ENCODE data around the gene TBX6. TPM values are rescaled to one million over a fixed set of nuclear protein-coding genes. Genes with fewer than 3 reads are reported as not detected.
"Not testable (repeated sequence)": the region's sequence is repeated elsewhere in the genome, so short reads cannot be mapped to it uniquely, and the experiment has no call there.

The TBX6 gene
- total and polyA plus RNA-seq, 10 of the 15 experiments (the other 5 are each of a cell fraction or from before 2014, with no cell fraction given) = 0.08 to 0.90 (median 0.31) TPM; not detected in 2

- RAD21 ChIA-PET (ENCODE audit: unreplicated experiment); intact Hi-C loops (cut with micrococcal nuclease; ENCODE audit: unreplicated experiment); BruUV-seq (replicated peaks); H3K27me3 ChIP-seq (replicated peaks in 1 of 2; ENCODE audit: control insufficient read depth in 2 of 2, insufficient read depth in 2 of 2, low read length in 1 of 2); H3K27ac ChIP-seq (ENCODE audit: control insufficient read depth, insufficient read depth); ATAC-seq; H3K4me1 ChIP-seq (ENCODE audit: control insufficient read depth, insufficient read depth, low read length); H3K4me3 ChIP-seq; H2AFZ ChIP-seq (ENCODE audit: control insufficient read depth, low read depth, low read length); SMC1A ChIA-PET (ENCODE audit: uncharacterized antibody, unreplicated experiment); in situ Hi-C loops (cut with MboI); FAIRE-seq; H4K20me1 ChIP-seq (ENCODE audit: control insufficient read depth, insufficient read depth); H3K36me3 ChIP-seq (ENCODE audit: control insufficient read depth in 2 of 2, insufficient read depth in 2 of 2, low read length in 1 of 2); H3K4me2 ChIP-seq (ENCODE audit: control insufficient read depth, insufficient read depth); DNase-seq (ENCODE audit: low read depth, low spot score); H3K79me2 ChIP-seq (ENCODE audit: control insufficient read depth, insufficient read depth, low read length); H3K9ac ChIP-seq (ENCODE audit: control insufficient read depth, insufficient read depth, low read length); H3K9me3 ChIP-seq (replicated peaks; ENCODE audit: control insufficient read depth, insufficient read depth, low read length): not testable (repeated sequence)
- CTCF ChIA-PET = interaction anchor here (1.1 to 4.5 kb wide), 2 partner anchors 15 to 51 kb away, joined by 4 to 24 read pairs; partner anchors contain the start of gene TBX6
- POLR2A ChIA-PET = interaction anchor here (1.0 kb wide), 1 partner anchor 17 kb away, joined by 3 read pairs; no protein-coding TSS in a partner anchor
- WGBS (ENCODE audit: insufficient coverage, insufficient replicate concordance, low lambda C conversion rate, missing lambda C conversion rate) = 18% methylated on average over 5 of the region's 5 CpGs
Measured at GRCh38 chr16:30040690-30041089, 51.0 kb downstream of the TBX6 start.

GRCh38 chr16:30040221-30040620, 51.5 kb downstream of the TBX6 start:
- no peak overlapping the region for H3K4me3 ChIP-seq
- DNase-seq (ENCODE audit: low read depth, low spot score) (no peak), ATAC-seq (no peak), FAIRE-seq (no peak)
- H3K36me3 ChIP-seq (ENCODE audit: control insufficient read depth in 2 of 2, insufficient read depth in 2 of 2, low read length in 1 of 2) = no peaks in the 10 kb centered on the region
- H3K4me2 ChIP-seq (ENCODE audit: control insufficient read depth, insufficient read depth) = no peak overlapping the region
- H3K79me2 ChIP-seq (ENCODE audit: control insufficient read depth, insufficient read depth, low read length) = no peaks in the 10 kb centered on the region
- ChIA-PET POLR2A (interaction anchor here (1.0 kb wide), 1 partner anchor 17 kb away, joined by 3 read pairs; no protein-coding TSS in a partner anchor), CTCF (interaction anchor here (1.0 kb wide), 1 partner anchor 15 kb away, joined by 4 read pairs; no protein-coding TSS in a partner anchor), RAD21 (ENCODE audit: unreplicated experiment) (interaction anchor here (1.1 kb wide), 1 partner anchor 40 kb away, joined by 3 read pairs; no protein-coding TSS in a partner anchor), SMC1A (ENCODE audit: uncharacterized antibody, unreplicated experiment) (no interaction called here)
- in situ Hi-C loops (cut with MboI) (no loop called here), intact Hi-C loops (cut with micrococcal nuclease; ENCODE audit: unreplicated experiment) (no loop called here)
- peak; percentile 54; the same call in 1 of the 2 replicates for TF ChIP-seq PKNOX1 (IDR thresholded peaks at IDR 0.05)
- TF ChIP-seq GATAD2B (conservative IDR thresholded peaks at IDR 0.05; ENCODE audit: low read depth) = no peak
- no TSS peak for BruUV-seq (replicated peaks)
- WGBS (ENCODE audit: insufficient coverage, insufficient replicate concordance, low lambda C conversion rate, missing lambda C conversion rate) = 7% methylated on average over 5 of the region's 5 CpGs
- H4K20me1 ChIP-seq (ENCODE audit: control insufficient read depth, insufficient read depth) = no peaks in the 10 kb centered on the region
- H3K27me3 ChIP-seq (replicated peaks in 1 of 2; ENCODE audit: control insufficient read depth in 2 of 2, insufficient read depth in 2 of 2, low read length in 1 of 2) = no peaks in the 10 kb centered on the region
- no peak overlapping the region for H2AFZ ChIP-seq (ENCODE audit: control insufficient read depth, low read depth, low read length)
- no peak overlapping the region for H3K27ac ChIP-seq (ENCODE audit: control insufficient read depth, insufficient read depth)
- H3K9me3 ChIP-seq (replicated peaks; ENCODE audit: control insufficient read depth, insufficient read depth, low read length) = no peaks in the 10 kb centered on the region
- no peak overlapping the region for H3K9ac ChIP-seq (ENCODE audit: control insufficient read depth, insufficient read depth, low read length)
- H3K4me1 ChIP-seq (ENCODE audit: control insufficient read depth, insufficient read depth, low read length) = peaks cover 3% of the 10 kb centered on the region; the same call in 1 of the 2 replicates

Other genes with a start within 250 kb of the TBX6 start
Only the 7 nearest of the 21 such genes appear.
- not detected in 2 replicates for gene C16orf92, start 68.7 kb downstream of the TBX6 start, total RNA-seq (2014; rRNA removed)
- gene C16orf92, start 68.7 kb downstream of the TBX6 start, total RNA-seq (2014; rRNA removed; fragmentation: Illumina TruSeq; extraction: Trizol) = not detected in 2 replicates
- gene C16orf92, start 68.7 kb downstream of the TBX6 start, total RNA-seq (2021) = not detected in 2 replicates
- gene C16orf92, start 68.7 kb downstream of the TBX6 start, polyA plus RNA-seq (2011; rRNA removed) = not detected in 2 replicates
- not detected in 2 replicates for gene C16orf92, start 68.7 kb downstream of the TBX6 start, polyA plus RNA-seq (2014; fragmentation: Illumina TruSeq; extraction: Trizol)
- not detected for gene C16orf92, start 68.7 kb downstream of the TBX6 start, polyA plus RNA-seq (2014; fragmentation: Nextera tagmentation; extraction: Ambion mirVana)
- not detected in 2 replicates for gene C16orf92, start 68.7 kb downstream of the TBX6 start, polyA plus RNA-seq (2014; rRNA removed)
- not detected for gene C16orf92, start 68.7 kb downstream of the TBX6 start, polyA plus RNA-seq (2016; fragmentation: Nextera tagmentation; extraction: Ambion mirVana)
- gene TLCD3B, start 60.7 kb downstream of the TBX6 start, total RNA-seq (2014; rRNA removed) = 0.22 TPM in 1 of 2 replicates, not detected in the other
- gene TLCD3B, start 60.7 kb downstream of the TBX6 start, total RNA-seq (2014; rRNA removed; fragmentation: Illumina TruSeq; extraction: Trizol) = 0.13 TPM in 1 of 2 replicates, not detected in the other
- gene TLCD3B, start 60.7 kb downstream of the TBX6 start, total RNA-seq (2021) = 0.29 and 0.51 TPM in 2 replicates
- 0.08 and 0.12 TPM in 2 replicates for gene TLCD3B, start 60.7 kb downstream of the TBX6 start, polyA plus RNA-seq (2011; rRNA removed)
- gene TLCD3B, start 60.7 kb downstream of the TBX6 start, polyA plus RNA-seq (2014; fragmentation: Illumina TruSeq; extraction: Trizol) = 0.35 TPM in 1 of 2 replicates, not detected in the other
- under 1 TPM in 1 of 2 experiments, not detected in 1; 0.05 TPM for gene TLCD3B, start 60.7 kb downstream of the TBX6 start, polyA plus RNA-seq (2014; fragmentation: Nextera tagmentation; extraction: Ambion mirVana)
- 0.22 and 0.28 TPM in 2 replicates for gene TLCD3B, start 60.7 kb downstream of the TBX6 start, polyA plus RNA-seq (2014; rRNA removed)
- gene TLCD3B, start 60.7 kb downstream of the TBX6 start, polyA plus RNA-seq (2016; fragmentation: Nextera tagmentation; extraction: Ambion mirVana) = not detected
- 1,247 and 1,393 TPM in 2 replicates for gene ALDOA, start 26.2 kb downstream of the TBX6 start, total RNA-seq (2014; rRNA removed)
- 804 and 922 TPM in 2 replicates for gene ALDOA, start 26.2 kb downstream of the TBX6 start, total RNA-seq (2014; rRNA removed; fragmentation: Illumina TruSeq; extraction: Trizol)
- gene ALDOA, start 26.2 kb downstream of the TBX6 start, total RNA-seq (2021) = 1,355 and 1,356 TPM in 2 replicates
- gene ALDOA, start 26.2 kb downstream of the TBX6 start, polyA plus RNA-seq (2011; rRNA removed) = 672 and 1,081 TPM in 2 replicates
- 300 and 751 TPM in 2 replicates for gene ALDOA, start 26.2 kb downstream of the TBX6 start, polyA plus RNA-seq (2014; fragmentation: Illumina TruSeq; extraction: Trizol)
- gene ALDOA, start 26.2 kb downstream of the TBX6 start, polyA plus RNA-seq (2014; fragmentation: Nextera tagmentation; extraction: Ambion mirVana) = 100 to 1,000 TPM; 218 to 335 TPM
- 1,109 and 1,522 TPM in 2 replicates for gene ALDOA, start 26.2 kb downstream of the TBX6 start, polyA plus RNA-seq (2014; rRNA removed)
- gene ALDOA, start 26.2 kb downstream of the TBX6 start, polyA plus RNA-seq (2016; fragmentation: Nextera tagmentation; extraction: Ambion mirVana) = 1,000 to 10,000 TPM; 2,119 to 2,339 TPM
- 93.4 and 118 TPM in 2 replicates for gene PPP4C, start 15.9 kb downstream of the TBX6 start, total RNA-seq (2014; rRNA removed)
- 63.9 and 75.0 TPM in 2 replicates for gene PPP4C, start 15.9 kb downstream of the TBX6 start, total RNA-seq (2014; rRNA removed; fragmentation: Illumina TruSeq; extraction: Trizol)
- gene PPP4C, start 15.9 kb downstream of the TBX6 start, total RNA-seq (2021) = 130 and 132 TPM in 2 replicates
- gene PPP4C, start 15.9 kb downstream of the TBX6 start, polyA plus RNA-seq (2011; rRNA removed) = 73.0 and 143 TPM in 2 replicates
- 34.5 and 83.7 TPM in 2 replicates for gene PPP4C, start 15.9 kb downstream of the TBX6 start, polyA plus RNA-seq (2014; fragmentation: Illumina TruSeq; extraction: Trizol)
- gene PPP4C, start 15.9 kb downstream of the TBX6 start, polyA plus RNA-seq (2014; fragmentation: Nextera tagmentation; extraction: Ambion mirVana) = 10 to 100 TPM in 1 of 2 experiments, 1 to 10 TPM in 1; 2.7 to 18.8 TPM
- 165 and 178 TPM in 2 replicates for gene PPP4C, start 15.9 kb downstream of the TBX6 start, polyA plus RNA-seq (2014; rRNA removed)
- gene PPP4C, start 15.9 kb downstream of the TBX6 start, polyA plus RNA-seq (2016; fragmentation: Nextera tagmentation; extraction: Ambion mirVana) = 100 to 1,000 TPM; 194 to 240 TPM
- 7.5 and 11.5 TPM in 2 replicates for gene YPEL3, start 4.3 kb upstream of the TBX6 start, total RNA-seq (2014; rRNA removed)
- gene YPEL3, start 4.3 kb upstream of the TBX6 start, total RNA-seq (2014; rRNA removed; fragmentation: Illumina TruSeq; extraction: Trizol) = 5.1 and 5.3 TPM in 2 replicates
- gene YPEL3, start 4.3 kb upstream of the TBX6 start, total RNA-seq (2021) = 13.3 and 13.8 TPM in 2 replicates
- 7.3 and 12.7 TPM in 2 replicates for gene YPEL3, start 4.3 kb upstream of the TBX6 start, polyA plus RNA-seq (2011; rRNA removed)
- gene YPEL3, start 4.3 kb upstream of the TBX6 start, polyA plus RNA-seq (2014; fragmentation: Illumina TruSeq; extraction: Trizol) = 1.6 and 6.2 TPM in 2 replicates
- gene YPEL3, start 4.3 kb upstream of the TBX6 start, polyA plus RNA-seq (2014; fragmentation: Nextera tagmentation; extraction: Ambion mirVana) = 1 to 10 TPM; 1.3 to 3.1 TPM
- 18.0 and 25.0 TPM in 2 replicates for gene YPEL3, start 4.3 kb upstream of the TBX6 start, polyA plus RNA-seq (2014; rRNA removed)
- 10 to 100 TPM; 19.1 to 22.0 TPM for gene YPEL3, start 4.3 kb upstream of the TBX6 start, polyA plus RNA-seq (2016; fragmentation: Nextera tagmentation; extraction: Ambion mirVana)
- gene GDPD3, start 21.6 kb upstream of the TBX6 start, total RNA-seq (2014; rRNA removed) = 0.65 and 1.9 TPM in 2 replicates
- 0.98 and 1.1 TPM in 2 replicates for gene GDPD3, start 21.6 kb upstream of the TBX6 start, total RNA-seq (2014; rRNA removed; fragmentation: Illumina TruSeq; extraction: Trizol)
- gene GDPD3, start 21.6 kb upstream of the TBX6 start, total RNA-seq (2021) = 1.9 and 3.3 TPM in 2 replicates
- gene GDPD3, start 21.6 kb upstream of the TBX6 start, polyA plus RNA-seq (2011; rRNA removed) = 0.53 and 1.4 TPM in 2 replicates
- gene GDPD3, start 21.6 kb upstream of the TBX6 start, polyA plus RNA-seq (2014; fragmentation: Illumina TruSeq; extraction: Trizol) = 0.81 and 0.85 TPM in 2 replicates
- gene GDPD3, start 21.6 kb upstream of the TBX6 start, polyA plus RNA-seq (2014; fragmentation: Nextera tagmentation; extraction: Ambion mirVana) = under 1 TPM; 0.37 to 0.95 TPM
- gene GDPD3, start 21.6 kb upstream of the TBX6 start, polyA plus RNA-seq (2014; rRNA removed) = 2.3 and 2.7 TPM in 2 replicates
- gene GDPD3, start 21.6 kb upstream of the TBX6 start, polyA plus RNA-seq (2016; fragmentation: Nextera tagmentation; extraction: Ambion mirVana) = under 1 TPM; 0.29 to 0.53 TPM
- gene MAPK3, start 31.3 kb upstream of the TBX6 start, total RNA-seq (2014; rRNA removed) = 38.2 and 39.0 TPM in 2 replicates
- 16.5 and 18.9 TPM in 2 replicates for gene MAPK3, start 31.3 kb upstream of the TBX6 start, total RNA-seq (2014; rRNA removed; fragmentation: Illumina TruSeq; extraction: Trizol)
- 57.0 and 60.2 TPM in 2 replicates for gene MAPK3, start 31.3 kb upstream of the TBX6 start, total RNA-seq (2021)
- gene MAPK3, start 31.3 kb upstream of the TBX6 start, polyA plus RNA-seq (2011; rRNA removed) = 22.9 and 60.6 TPM in 2 replicates
- gene MAPK3, start 31.3 kb upstream of the TBX6 start, polyA plus RNA-seq (2014; fragmentation: Illumina TruSeq; extraction: Trizol) = 50.5 and 74.1 TPM in 2 replicates
- 1 to 10 TPM in 1 of 2 experiments, under 1 TPM in 1; 0.66 to 3.3 TPM for gene MAPK3, start 31.3 kb upstream of the TBX6 start, polyA plus RNA-seq (2014; fragmentation: Nextera tagmentation; extraction: Ambion mirVana)
- gene MAPK3, start 31.3 kb upstream of the TBX6 start, polyA plus RNA-seq (2014; rRNA removed) = 54.2 and 61.3 TPM in 2 replicates
- 10 to 100 TPM; 14.3 to 15.4 TPM for gene MAPK3, start 31.3 kb upstream of the TBX6 start, polyA plus RNA-seq (2016; fragmentation: Nextera tagmentation; extraction: Ambion mirVana)

Measured in GM12878 (cell line).